Lower leg skin (tissue), 3 donors: ENCODE measurements around the gene SSTR5.

Source experiments
- POLR2A ChIP-seq, 2 donors: fragments of 450-650 bp; IDR thresholded peaks; one replicate each; pipeline ENCODE4 v1.6.1; 2016 to 2017; ENCODE audit warnings: antibody characterized with exemption in 2 of 2, mild to moderate bottlenecking in 1 of 2, moderate library complexity in 1 of 2
- TF ChIP-seq, protein P1 (sequence below), 3 donors: fragments of 450-650 bp; IDR thresholded peaks; one replicate each; pipeline ENCODE4 v1.5.1; 2016; ENCODE audit warnings: antibody characterized with exemption in 3 of 3, mild to moderate bottlenecking in 3 of 3, moderate library complexity in 2 of 3

DNA sequence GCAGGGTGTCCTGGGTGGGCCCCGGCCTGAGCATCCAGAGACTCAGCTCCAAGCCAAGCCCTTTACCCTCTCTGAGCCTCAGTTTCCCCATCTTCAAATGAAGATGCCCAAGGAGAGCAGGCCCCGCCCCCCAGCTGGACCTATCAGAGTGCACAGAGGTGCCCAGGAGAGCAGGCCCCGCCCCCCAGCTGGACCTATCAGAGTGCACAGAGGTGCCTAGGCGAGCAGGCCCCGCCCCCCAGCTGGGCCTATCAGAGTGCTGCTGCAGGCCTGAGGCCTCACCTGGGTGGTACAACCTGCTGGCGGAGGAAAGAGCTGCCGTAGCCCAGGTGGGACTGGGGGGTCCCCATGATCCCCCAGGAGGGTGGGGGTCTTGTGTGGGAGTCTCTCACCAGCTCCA lies 3.4 kb upstream of the SSTR5 start:
- TF ChIP-seq, protein P1, sequence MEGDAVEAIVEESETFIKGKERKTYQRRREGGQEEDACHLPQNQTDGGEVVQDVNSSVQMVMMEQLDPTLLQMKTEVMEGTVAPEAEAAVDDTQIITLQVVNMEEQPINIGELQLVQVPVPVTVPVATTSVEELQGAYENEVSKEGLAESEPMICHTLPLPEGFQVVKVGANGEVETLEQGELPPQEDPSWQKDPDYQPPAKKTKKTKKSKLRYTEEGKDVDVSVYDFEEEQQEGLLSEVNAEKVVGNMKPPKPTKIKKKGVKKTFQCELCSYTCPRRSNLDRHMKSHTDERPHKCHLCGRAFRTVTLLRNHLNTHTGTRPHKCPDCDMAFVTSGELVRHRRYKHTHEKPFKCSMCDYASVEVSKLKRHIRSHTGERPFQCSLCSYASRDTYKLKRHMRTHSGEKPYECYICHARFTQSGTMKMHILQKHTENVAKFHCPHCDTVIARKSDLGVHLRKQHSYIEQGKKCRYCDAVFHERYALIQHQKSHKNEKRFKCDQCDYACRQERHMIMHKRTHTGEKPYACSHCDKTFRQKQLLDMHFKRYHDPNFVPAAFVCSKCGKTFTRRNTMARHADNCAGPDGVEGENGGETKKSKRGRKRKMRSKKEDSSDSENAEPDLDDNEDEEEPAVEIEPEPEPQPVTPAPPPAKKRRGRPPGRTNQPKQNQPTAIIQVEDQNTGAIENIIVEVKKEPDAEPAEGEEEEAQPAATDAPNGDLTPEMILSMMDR (IDR thresholded peaks at IDR 0.05) = no peak
- TF ChIP-seq POLR2A (IDR thresholded peaks at IDR 0.05) = no peak
